Measurements from ENCODE around the gene TTC23.
"Not testable (repeated sequence)": the region's sequence is repeated elsewhere in the genome, so short reads cannot be mapped to it uniquely, and the experiment has no call there.

The TTC23 gene

DNA sequence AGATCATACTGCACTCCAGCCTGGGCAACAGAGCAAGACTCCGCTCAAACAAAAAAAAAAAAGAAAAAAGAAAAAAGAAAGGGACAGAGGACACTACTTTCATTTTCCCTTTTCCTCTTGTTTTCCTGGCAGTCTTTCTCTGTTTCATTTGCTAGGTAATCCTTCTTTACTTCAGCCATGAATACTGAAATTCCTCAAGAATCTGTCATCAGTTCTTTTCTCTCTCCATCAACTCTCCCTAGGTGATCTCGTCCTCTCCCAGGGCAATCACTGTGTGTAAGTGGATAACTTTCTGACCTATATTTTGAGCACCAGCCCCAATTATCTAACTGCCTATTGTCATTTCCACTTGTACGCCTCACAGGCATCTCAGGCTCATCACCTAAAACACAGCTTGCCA, 51.5 kb downstream of the TTC23 start:
- no peak for DNase-seq (ENCODE audit: low spot score)

DNA sequence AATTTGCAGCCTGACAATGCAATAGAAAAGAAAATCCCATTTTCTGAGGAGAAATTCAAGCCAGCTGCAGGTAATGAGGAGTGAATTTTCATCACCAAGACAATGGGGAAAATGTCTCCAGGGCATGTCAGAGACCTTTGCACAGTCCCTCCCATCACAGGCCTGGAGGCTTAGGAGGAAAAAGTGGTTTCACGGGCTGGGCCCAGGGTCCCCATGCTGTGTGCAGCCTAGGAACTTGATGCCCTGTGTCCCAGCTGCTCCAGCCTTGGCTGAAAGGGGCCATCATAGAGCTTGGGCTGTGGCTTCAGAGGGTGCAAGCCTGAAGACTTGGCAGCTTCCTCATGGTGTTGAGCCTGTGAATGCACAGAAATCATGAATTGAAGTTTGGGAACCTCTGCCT, 57.2 kb downstream of the TTC23 start:
- not testable (repeated sequence) for DNase-seq (ENCODE audit: low spot score)

DNA sequence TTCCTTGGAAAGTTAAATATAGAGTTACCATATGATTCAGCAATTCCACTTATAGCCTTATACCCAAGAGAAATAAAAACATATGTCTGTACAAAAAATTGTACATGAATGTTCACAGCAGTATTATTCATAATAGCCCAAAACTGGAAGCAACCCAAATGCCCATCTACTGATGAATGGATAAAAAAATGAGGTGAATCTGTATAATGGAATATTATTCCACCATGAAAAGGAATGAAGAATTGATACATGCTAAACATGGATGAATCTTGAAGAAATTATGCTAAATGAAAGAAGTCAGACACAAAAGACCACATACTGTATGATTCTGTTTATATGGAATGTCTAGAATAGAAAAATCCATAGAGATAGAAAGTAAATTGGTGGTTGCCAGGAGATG, 61.4 kb downstream of the TTC23 start:
- no peak for DNase-seq (ENCODE audit: low spot score)

DNA sequence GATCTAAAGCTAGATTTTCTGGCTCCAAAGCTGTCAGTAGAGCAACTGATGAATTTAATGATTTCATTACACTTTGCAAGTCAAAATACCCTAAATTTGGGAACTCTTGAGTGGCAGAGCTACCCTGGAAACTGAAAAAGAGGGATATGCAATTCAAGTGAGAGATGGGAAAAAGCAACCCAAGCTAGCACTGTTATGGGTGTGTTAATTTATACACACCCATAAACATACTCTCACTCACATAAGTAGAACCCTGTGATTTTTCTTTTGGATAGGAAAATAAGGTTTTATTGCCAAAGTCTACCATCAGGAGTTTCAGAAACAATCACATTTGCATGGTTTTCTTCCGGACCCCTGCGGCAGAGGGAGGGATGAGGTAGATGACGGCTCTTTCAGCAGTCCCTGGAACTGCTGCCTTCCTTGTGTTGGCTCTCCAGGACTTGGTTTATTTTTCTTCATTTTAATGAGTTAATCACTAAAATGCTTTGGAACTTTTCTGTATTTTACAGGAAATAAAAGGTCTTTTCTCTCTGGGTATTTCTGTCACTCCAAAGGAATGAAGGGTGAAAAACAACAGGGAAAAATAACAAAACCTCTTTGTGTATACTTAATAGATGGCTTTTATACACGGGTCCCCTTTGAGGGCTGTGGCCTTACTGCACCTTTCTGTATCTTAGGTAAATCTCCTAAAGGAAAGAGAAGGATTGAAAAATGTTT, 63.8 kb downstream of the TTC23 start:
- DNase-seq (ENCODE audit: low spot score) = no peak

DNA sequence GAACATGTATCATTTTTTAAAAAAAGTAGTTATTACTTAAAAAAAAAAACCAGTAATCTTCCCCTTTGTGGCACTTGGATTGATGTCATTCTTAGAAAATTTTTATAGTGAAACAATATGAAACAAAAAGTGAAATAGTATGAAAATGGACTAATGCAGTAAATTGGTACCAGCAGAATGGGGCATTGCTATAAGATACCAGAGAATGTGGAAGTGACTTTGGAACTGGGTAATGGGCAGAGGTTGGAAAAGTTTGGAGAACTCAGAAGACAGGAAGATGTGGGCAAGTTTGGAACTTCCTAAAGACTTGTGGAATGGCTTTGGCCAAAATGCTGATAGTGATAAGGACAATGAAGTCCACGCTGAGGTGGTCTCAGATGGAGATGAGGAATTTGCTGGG, 66.6 kb downstream of the TTC23 start:
- no peak for DNase-seq (ENCODE audit: low spot score)

DNA sequence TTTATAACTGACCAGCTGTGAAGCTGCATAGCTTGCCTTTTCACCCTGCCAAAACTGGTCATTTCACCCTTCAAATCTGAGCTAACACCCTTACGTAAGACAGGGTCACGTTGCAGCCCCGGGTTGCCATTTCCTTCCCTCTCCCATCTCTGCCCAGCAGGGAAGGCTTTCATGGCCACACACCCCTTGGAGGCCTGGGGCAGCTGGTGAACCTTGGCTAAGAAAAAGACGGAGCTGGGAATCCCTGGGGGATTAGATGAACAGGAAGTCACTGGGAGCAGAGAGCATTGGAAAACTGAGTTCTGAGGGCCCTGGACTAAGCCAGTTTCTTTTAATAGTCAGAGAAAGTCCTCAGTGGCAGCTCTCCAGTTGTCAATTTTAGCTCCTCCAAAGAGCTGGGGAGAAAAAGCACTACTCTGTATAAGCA, 67.8 kb downstream of the TTC23 start:
- no peak for DNase-seq (ENCODE audit: low spot score)

DNA sequence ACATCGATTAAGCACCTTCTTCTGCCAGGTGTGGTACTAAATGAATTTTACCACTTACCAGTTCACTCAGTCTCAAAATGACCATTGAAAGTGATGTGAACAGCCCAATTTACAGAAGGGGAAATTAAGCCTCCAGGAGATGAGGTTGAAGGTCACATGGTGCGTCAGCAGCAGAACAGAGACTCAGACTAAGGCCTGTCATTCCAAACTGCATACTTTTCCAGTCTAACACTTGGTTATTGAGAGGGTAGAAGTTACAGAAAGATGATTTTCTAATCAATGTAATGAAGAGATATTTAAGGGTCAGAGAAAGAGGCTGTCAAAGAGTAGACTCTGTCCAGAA, 68.4 kb downstream of the TTC23 start:
- DNase-seq (ENCODE audit: low spot score) = no peak

DNA sequence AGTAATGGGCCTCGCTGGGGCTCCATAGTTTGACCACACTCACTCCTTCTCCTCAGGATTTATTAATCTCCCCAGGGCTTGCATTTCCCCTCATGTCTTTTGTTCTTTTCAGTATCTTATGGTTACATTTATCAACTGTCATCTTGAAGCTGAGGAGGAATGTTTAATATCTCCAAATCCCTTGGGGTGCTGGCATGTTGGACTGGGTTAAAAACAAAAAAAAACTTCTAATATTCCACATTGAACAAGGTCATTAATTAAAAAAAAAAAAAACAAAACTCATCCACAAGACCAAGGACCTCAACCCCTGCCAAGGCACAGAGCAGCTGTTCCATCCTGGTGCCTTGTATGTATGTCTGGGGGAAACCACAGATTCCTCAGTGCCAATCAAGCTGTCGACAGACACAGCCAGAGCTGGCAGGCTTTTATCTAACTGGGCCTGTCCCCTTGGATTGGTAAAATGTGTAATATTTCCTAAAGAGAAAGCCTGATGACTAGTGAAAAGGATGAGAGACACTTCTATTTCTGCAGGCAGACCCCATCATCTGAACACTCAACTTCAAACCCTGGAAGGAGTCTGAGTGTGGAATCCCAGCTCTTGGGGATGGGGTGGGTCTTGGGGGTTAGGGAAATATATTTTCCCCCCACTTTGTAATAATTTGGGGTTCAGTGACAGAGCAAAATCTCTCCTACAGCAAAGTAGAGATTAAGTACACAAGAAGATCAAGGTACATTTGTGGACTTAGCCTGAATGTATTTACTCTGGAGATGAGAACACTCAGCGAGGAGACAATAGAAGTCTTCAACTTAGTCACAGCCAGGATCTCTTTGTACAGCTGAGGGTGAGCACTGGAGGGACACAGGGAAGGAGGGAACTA, 69.1 kb downstream of the TTC23 start:
- no peak for DNase-seq (ENCODE audit: low spot score)

DNA sequence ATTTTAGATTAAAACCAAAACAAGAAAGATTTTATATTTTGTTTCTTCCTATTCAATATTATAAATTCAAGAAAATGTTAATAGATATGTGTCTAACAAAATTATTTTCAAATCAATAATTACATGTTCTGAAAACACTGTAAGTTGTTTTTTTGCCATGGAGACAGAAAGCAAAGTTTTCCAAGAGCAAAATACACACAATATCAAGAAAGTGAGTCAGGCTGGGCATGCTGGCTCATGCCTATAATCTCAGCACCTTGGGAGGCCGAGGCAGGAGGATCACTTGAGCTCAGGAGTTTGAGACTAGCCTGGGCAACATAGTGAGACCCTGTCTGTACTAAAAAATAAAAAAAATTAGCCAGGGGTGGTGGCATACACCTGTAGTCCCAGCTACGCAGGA, 71.7 kb downstream of the TTC23 start:
- DNase-seq (ENCODE audit: low spot score) = no peak

DNA sequence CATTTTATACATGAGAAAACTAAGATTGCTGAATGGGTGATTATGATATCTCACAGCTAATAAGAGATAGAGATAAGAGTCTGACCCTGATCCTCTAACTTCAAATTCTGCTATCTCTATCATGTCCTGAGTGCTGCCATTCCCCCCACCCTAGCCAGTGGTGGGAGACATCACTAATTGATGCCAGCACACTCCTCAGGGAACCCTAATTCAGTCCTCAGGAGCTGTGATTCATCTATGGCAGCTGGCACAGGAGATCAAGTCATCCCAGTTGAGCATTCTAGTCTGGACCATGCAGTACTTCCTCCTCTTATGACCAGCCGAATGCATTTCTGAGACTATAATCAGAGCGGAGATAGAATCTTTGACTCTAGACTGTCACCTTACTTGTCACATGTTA, 72.6 kb downstream of the TTC23 start:
- no peak for DNase-seq (ENCODE audit: low spot score)

DNA sequence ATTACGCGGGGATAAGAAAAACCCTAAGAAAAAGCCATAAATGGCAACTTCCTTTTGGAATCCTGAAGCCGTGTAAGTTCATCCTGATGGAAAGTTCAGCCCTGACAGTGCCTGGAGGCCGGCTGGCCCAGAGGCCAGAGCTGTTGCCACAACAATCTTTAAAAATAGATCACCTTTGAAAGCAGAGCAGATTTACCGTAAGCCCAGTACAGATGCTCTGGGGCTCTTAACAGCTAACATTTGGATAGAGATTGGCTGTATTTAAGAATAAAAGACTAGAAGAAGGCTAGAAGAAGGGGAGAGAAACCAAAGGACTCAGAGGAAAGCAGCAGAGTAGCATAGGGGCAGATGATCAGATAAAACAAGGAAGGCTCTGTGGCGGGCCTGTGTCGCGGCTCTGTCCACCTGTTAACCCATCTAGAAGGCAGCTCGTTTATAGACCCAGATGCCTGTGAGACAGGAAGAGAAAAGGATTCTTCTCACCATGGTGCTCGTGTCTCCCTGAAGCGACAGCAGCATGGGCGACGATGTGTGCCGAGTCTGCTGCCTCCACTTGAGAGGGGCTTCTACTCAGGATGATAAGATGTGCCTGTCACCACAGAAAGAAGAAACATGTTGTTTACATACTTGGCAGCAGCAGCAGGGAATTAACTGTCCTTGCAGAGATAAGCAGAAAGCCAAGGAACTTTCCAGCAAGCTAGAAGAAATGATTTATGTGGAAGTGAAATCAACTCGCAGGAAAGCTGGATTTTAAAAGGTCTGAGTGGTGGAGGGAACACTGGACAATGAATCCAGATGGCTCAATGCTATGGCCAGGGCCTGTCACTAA, 74.6 kb downstream of the TTC23 start:
- no peak for DNase-seq (ENCODE audit: low spot score)

DNA sequence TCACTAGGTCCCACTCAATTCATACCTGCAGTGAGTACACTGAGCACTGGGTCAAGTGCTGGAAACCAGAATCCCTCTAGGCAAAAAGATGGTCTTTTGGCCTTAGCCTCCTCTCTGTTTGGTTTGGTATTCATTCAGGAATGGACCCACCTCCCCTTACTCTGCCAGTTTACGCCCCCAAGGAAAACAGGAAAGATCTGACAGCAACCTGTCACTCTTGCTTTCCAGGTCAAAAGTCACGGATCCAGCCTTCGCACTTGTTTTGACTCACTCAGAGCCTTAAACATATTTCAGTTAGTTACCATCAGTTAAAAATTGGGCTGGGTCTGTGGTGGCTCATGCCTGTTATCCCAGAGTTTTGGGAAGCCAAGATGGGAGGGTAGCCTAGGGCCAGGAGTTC, 76.4 kb downstream of the TTC23 start:
- DNase-seq (ENCODE audit: low spot score) = no peak

DNA sequence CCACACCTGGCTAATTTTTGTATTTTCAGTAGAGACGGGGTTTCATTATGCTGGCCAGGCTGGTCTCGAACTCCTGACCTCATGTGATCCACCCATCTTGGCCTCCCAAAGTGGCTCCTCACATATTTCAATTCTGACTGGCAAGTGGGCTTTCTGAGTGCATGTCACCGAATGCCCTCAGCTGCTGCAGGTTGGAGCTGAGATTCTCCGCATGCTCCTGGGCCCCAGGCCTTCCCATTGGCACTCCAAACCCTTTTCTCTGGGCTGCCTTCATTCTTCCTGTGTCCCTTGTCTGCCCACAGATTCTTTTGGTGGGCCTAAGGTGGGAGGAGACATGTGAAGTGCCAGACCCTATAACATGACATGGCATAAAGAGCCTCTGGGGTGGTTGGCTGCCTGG, 77.2 kb downstream of the TTC23 start:
- DNase-seq (ENCODE audit: low spot score) = no peak

DNA sequence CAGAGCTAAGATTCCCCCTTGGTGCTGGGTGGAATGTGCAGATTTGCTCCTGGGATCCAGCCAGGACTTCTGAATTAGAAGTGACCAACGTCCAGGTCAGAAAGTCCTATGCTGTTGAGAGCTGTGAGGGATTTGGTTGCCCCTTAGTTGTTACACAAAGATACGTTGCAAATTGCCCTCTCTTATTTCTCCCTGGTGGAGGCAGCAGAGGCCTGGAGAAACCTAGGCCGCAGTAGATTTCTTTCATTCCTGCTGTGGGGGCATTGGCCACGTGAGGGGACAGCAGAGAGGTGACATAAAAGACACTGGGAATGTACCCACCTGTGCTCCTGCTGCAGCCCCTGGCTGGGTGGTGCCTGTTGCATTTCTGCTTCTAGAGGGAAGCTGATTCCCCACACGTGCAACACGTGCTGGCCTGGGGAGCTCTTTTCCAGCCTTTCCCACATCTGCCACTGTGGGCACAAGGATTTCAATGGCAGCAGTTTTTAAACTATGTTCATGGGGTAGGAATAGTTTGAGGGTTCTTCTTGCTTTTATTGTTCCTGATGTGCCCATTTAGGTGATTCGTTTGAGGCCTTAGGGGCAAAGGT, 78.8 kb downstream of the TTC23 start:
- DNase-seq (ENCODE audit: low spot score) = no peak

DNA sequence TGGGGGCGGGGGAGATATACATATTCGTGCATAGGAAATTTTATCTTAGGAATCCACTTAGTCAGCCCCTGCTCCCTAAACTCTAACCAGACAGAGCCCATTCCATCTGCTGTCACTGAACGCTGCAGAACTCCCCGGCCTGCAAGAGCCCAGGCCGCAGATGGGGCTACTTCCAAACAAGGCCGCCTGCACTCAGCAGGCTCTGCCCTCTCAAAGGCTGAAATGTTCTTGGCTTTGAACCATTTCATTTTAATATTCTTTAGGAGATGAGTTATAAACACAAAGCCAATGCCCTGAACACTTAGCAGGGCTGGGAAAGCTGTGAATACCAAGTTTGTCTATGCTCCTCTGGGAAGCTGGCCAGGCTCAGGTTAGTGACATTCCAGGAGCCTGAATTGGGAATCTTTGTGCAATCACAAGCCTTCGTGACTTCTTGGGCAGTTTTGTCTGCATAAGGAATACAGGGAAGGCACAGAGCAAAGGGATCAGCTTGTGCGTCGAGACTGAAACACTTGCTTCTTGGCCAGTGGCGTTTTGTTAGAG, 79.5 kb downstream of the TTC23 start:
- no peak for DNase-seq (ENCODE audit: low spot score)

DNA sequence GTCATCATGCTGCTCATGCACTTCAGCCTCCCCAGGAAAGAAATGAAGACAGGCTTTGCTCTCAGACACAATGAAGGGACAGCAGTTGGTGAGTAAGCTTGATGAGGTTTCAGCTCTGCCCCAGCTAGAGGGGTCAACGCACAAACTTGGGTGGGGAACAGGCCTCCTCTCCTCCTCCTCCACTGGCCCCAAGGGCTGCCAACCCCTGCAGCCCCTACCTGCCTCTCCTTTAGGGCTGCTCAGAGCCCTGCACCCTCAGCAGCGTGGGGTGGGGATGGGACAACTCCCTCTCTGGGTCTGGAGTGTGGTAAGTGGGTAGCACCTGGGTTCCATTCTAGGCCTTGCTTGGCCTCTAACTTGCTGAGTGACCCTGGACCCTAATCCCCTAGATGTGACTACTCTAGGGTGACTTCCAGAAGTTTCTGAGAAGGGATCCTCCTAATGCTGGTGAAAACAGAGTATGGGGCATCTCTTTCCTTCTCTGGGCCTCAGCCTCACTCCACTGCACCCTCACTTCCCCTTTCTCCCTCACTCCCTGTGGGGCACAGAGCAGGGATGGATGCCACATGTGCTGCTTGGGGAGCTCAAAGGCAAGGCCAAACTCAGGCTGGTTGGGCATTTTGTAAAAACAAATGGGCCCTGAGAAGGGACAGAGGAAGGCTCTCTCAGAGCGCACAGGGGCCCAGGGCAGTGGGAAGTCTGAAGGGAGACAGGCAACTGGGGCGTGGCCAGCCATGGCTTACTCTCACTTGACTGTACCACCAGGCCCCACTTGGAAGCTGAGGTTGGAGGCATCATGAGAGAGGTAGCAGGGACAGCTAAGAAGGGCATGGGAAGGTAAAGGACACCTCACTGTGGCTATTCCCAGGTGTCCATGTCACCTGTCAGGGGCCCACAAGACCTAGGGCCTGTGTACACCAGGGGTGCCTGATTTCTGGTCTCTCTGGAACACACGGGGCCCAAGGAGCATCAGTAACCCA, 80.5 kb downstream of the TTC23 start:
- no peak for DNase-seq (ENCODE audit: low spot score)

DNA sequence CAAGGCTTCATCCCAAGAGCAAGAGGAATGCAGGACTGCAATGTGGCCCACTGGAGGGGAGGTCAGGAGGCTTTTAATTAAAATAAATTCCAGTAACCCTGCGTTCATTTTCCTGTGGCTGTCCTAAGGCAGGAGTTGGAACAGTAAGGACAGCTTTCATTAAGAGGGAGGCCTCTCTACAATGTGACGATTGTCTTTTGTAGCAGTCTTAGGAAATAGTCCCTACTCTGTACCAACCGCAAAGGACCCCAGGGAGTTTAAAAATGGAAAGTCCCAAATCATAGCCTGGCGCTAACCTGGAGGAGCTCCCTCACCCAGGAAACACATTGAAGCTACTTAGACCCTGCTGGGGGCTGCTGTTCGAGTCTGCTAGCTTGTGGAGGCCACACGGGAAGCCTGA, 81.7 kb downstream of the TTC23 start:
- no peak for DNase-seq (ENCODE audit: low spot score)

DNA sequence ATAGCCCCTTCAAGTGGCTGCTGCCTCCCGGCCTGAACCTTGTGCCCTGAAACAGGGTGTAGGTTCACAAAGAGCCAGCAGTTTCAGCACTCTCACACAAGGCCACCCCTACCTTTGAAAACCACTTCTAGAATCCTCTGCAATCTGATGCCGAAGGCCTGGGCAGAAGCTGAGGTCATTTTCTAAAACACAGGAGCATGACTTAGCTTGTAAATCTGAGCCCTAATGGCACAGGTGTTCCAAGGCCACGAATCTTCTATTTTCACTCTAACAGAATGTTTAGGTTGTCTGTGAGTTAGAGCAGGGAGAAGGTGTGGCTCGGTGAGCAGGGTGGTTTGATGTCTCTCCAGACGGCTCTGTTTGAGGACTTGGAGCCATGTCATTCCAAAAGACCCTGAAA, 82.2 kb downstream of the TTC23 start:
- no peak for DNase-seq (ENCODE audit: low spot score)

DNA sequence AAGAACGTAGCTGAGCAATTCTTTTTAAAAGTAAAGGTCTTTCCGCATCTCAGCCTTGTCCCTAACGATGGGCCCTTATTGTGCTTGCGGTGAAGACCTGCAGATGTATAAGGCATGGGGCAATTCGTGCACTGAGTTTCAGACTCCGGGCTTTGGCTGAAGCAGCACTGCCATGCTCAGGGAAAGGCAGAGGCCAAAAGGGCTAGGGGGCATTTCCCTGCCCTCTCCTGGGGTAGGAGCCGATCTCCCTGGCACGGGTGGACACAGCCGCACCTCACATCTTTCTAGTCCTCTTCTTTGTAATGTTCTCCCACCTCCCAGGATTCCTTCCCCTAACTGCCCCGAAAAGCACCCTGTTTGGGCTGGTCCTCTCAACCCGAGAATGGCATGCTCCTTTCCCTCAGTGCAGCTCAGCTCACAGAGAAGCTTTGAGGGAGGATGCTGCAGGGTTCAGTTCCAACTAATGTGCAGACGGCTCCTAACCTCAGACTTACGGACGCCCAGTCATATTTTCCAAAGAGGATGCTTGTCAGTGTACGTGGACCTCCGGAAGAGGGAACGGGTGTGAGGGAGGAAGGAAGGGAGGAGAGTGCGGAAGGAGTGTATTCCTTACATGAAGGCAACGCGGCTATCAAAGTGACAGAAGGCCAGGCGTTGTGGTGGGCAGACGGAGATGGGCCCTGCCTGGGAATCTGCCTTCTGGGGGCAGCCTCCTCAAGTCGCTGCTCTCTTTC, 83.3 kb downstream of the TTC23 start:
- DNase-seq (ENCODE audit: low spot score) = no peak
